Esophagus squamous epithelium (tissue), 5 donors: ENCODE data around the gene POM121. TPM values are rescaled to one million over a fixed set of nuclear protein-coding genes. Genes with fewer than 3 reads are reported as not detected.
"Not testable (repeated sequence)": the region's sequence is repeated elsewhere in the genome, so short reads cannot be mapped to it uniquely, and the experiment has no call there.

Experiments used
- DNase-seq: peaks from one replicate; lab custom pipeline; 2025; lab: John Stamatoyannopoulos, UW
- H3K27ac ChIP-seq, 4 donors: fragments of 200-600 bp; sonication (generic); one replicate each; pipeline ENCODE4 v1.5.1; 2016 to 2019; ENCODE audit warnings: mild to moderate bottlenecking in 1 of 4
- H3K27me3 ChIP-seq, 4 donors: fragments of 200-600 bp; sonication (generic); 1 replicate in 3 of 4; 2 replicates in 1 of 4; pipeline versions ENCODE4 v1.5.1 to v1.6.0; 2017 to 2021; ENCODE audit warnings: antibody characterized with exemption in 1 of 4
- H3K36me3 ChIP-seq, 3 donors: fragments of 200-600 bp; sonication (generic); one replicate each; pipeline ENCODE4 v1.5.1; 2016 to 2019
- H3K4me1 ChIP-seq, 3 donors: fragments of 200-600 bp; sonication (generic); one replicate each; pipeline ENCODE4 v1.5.1; 2017 to 2019
- H3K4me3 ChIP-seq, 4 donors: fragments of 200-600 bp; sonication (generic); 1 replicate in 3 of 4; 2 replicates in 1 of 4; pipeline ENCODE4 v1.5.1; 2016 to 2019; ENCODE audit warnings: mild to moderate bottlenecking in 2 of 4, moderate library complexity in 1 of 4
- H3K9me3 ChIP-seq, 3 donors: fragments of 200-600 bp; sonication (generic); one replicate each; pipeline ENCODE4 v1.5.1; 2016 to 2019
- WGBS, 2 donors: methylation state at CpG; one replicate each; pipeline ENCODE4 v1.1.5; 2018; 5-methylcytosine and 5-hydroxymethylcytosine counted together
- intact Hi-C: fragments of 100-400 bp; cut with DNase I; formaldehyde crosslinking; loops from one replicate; pipeline ENCODE4 v1.15.0; 2022
- total RNA-seq, 4 donors: library from RNA; depleted of rRNA; stranded (reverse); fragments of >200 nt; gene quantifications; one replicate each; pipeline ENCODE4 v1.1.0, GENCODE V29; 2016
- donor health status: DM: yes; HTN: yes; CAD: no.

The POM121 gene
- total RNA-seq, 4 donors from 2014 or later = 12.0 to 20.8 (median 15.7) TPM

DNA sequence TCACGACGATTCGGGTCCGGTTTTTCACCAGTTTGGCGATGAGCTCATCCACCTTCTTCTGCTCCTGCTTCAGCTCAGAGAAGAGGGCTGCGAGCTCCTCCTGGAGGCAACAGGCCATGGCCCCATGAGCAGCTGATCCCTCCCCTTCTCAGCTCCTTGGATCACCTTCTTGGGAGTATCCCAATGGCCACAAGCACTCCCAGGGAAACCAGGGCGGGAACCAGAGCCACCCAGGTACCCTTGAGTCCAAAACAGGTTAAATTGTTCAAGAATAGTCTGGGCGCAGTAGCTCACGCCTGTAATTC, 36.4 kb downstream of the POM121 start:
- H3K4me3 ChIP-seq, H3K27ac ChIP-seq, H3K9me3 ChIP-seq, intact Hi-C loops, DNase-seq, H3K4me1 ChIP-seq, H3K36me3 ChIP-seq, H3K27me3 ChIP-seq: not testable (repeated sequence)
- no CpG with 5 or more reads among the region's 9 CpGs for WGBS, 2 donors

- H3K36me3 ChIP-seq, H3K27me3 ChIP-seq, H3K27ac ChIP-seq, H3K4me3 ChIP-seq, DNase-seq, intact Hi-C loops, H3K9me3 ChIP-seq, H3K4me1 ChIP-seq: not testable (repeated sequence)
- WGBS, 2 donors = no CpG with 5 or more reads among the region's 8 CpGs
Observed at GRCh38 chr7:72963056-72963455, 38.2 kb downstream of the POM121 start.

GRCh38 chr7:72965186-72965975, 40.5 kb downstream of the POM121 start:
- H3K4me1 ChIP-seq, H3K9me3 ChIP-seq, DNase-seq, intact Hi-C loops, H3K27ac ChIP-seq, H3K4me3 ChIP-seq, H3K27me3 ChIP-seq, H3K36me3 ChIP-seq: not testable (repeated sequence)
- no CpG with 5 or more reads among the region's 31 CpGs for WGBS, 2 donors

GRCh38 chr7:72966892-72967291, 42.0 kb downstream of the POM121 start:
- H3K4me1 ChIP-seq, H3K36me3 ChIP-seq, H3K4me3 ChIP-seq, H3K27me3 ChIP-seq, H3K9me3 ChIP-seq, intact Hi-C loops, H3K27ac ChIP-seq, DNase-seq: not testable (repeated sequence)
- WGBS, 2 donors = no CpG with 5 or more reads among the region's 3 CpGs

GRCh38 chr7:72968980-72969516, 44.2 kb downstream of the POM121 start, which contains the start of gene TRIM74:
TSS of gene TRIM74 (minus strand) at chr7:72969466. CDS start at chr7:72966157, 3,309 bp downstream.
- DNase-seq, H3K9me3 ChIP-seq, H3K27me3 ChIP-seq, H3K4me1 ChIP-seq, intact Hi-C loops, H3K4me3 ChIP-seq, H3K27ac ChIP-seq, H3K36me3 ChIP-seq: not testable (repeated sequence)
- 42 to 70% methylated on average over 14 to 17 of the region's 36 CpGs for WGBS, 2 donors

DNA sequence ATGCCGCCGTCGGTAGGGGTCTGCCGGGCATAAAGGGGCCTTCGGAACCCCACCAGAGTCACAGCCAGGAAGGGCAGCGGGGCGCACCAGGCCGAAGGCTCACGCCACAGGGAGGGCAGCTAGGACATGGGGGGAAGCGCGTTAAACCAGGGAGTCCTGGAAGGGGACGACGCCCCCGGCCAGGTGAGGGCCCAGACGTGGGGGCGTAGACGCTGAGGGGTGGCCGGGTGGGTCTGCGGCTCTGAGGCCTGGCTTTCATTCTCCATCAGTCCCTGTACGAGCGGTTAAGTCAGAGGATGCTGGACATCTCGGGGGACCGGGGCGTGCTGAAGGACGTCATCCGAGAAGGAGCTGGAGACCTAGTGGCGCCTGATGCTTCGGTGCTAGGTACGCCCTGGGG, 44.8 kb downstream of the POM121 start:
- DNase-seq, H3K27ac ChIP-seq, H3K4me3 ChIP-seq, H3K4me1 ChIP-seq, H3K27me3 ChIP-seq, H3K36me3 ChIP-seq, H3K9me3 ChIP-seq, intact Hi-C loops: not testable (repeated sequence)
- WGBS, 2 donors = 84% methylated on average over 5 of the region's 29 CpGs; no CpG with 5 or more reads in 1 of the 2 donors

- H3K36me3 ChIP-seq, H3K9me3 ChIP-seq, DNase-seq, intact Hi-C loops, H3K4me1 ChIP-seq, H3K27me3 ChIP-seq, H3K4me3 ChIP-seq, H3K27ac ChIP-seq: not testable (repeated sequence)
- WGBS, 2 donors = no CpG with 5 or more reads among the region's 6 CpGs
Observed at GRCh38 chr7:72971505-72971904, 46.6 kb downstream of the POM121 start.

DNA sequence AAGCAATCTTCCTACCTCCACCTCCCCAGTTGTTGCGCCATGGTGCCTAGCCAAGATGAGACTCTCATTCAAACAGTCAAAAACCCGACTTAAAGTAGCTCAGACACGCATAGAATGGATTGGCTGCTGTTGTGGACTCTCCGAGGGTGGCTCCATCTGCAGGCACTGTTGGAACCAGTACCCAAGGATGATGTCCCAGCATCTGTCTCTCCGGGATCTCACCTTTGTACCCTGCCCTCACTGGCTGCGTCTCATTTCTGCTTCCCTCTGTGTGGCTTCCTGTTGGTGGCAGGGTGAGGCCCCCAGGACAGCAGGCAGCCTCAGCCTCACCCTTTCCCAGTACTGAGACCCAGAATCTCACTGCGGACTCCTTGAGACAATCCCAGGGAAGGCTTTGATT, 49.9 kb downstream of the POM121 start:
- H3K27me3 ChIP-seq, H3K9me3 ChIP-seq, H3K27ac ChIP-seq, intact Hi-C loops, H3K4me1 ChIP-seq, DNase-seq, H3K36me3 ChIP-seq, H3K4me3 ChIP-seq: not testable (repeated sequence)
- no CpG with 5 or more reads among the region's 7 CpGs for WGBS, 2 donors

- intact Hi-C loops, H3K4me3 ChIP-seq, H3K27me3 ChIP-seq, DNase-seq, H3K36me3 ChIP-seq, H3K9me3 ChIP-seq, H3K4me1 ChIP-seq, H3K27ac ChIP-seq: not testable (repeated sequence)
- WGBS, 2 donors = 100% methylated on average over 3 of the region's 55 CpGs; no CpG with 5 or more reads in 1 of the 2 donors
Observed at GRCh38 chr7:72975656-72976286, 50.9 kb downstream of the POM121 start.

DNA sequence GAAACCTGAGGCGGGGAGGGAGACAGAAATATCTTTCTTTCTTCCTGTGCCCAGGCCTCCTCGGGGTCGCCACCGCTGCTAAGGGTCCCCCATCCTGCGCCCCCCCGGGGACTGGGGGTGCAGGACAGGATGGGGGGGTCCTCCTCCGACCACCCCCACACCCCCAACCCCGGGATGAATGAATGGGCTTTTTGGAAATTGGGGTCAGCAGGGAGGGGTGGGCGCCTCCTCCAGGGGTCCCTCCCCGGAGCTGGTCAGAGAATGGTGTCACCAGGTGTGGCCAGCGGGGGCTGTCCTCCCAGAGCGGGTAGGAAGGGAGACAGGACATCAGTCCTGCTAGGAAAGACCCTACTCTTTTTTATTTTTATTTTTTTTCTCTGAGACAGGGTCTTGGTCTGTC, 51.5 kb downstream of the POM121 start:
- H3K27me3 ChIP-seq, H3K4me1 ChIP-seq, H3K9me3 ChIP-seq, H3K27ac ChIP-seq, H3K4me3 ChIP-seq, intact Hi-C loops, DNase-seq, H3K36me3 ChIP-seq: not testable (repeated sequence)
- no CpG with 5 or more reads among the region's 12 CpGs for WGBS, 2 donors

- H3K4me1 ChIP-seq, H3K27me3 ChIP-seq, H3K4me3 ChIP-seq, H3K27ac ChIP-seq, intact Hi-C loops, H3K36me3 ChIP-seq, DNase-seq, H3K9me3 ChIP-seq: not testable (repeated sequence)
- no CpG with 5 or more reads among the region's 6 CpGs for WGBS, 2 donors
Observed at GRCh38 chr7:72980382-72980781, 55.5 kb downstream of the POM121 start.

DNA sequence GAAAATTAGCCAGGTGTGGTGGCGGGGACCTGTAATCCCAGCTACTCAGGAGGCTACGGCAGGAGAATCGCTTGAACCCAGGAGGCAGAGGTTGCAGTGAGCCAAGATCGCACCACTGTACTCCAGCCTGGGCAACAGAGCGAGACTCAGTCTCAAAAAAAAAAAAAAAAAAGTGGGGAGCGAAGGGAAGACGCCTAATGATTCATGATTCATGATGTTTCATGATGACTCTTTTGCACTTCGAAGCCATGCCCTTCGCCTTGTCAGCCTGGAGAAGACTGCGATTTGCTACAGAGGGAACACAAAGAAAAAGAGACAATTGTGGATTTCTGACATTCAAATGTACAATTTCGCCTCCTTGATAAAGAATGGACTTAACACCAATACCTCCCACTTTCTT, 57.2 kb downstream of the POM121 start:
- H3K27me3 ChIP-seq, DNase-seq, H3K36me3 ChIP-seq, intact Hi-C loops, H3K9me3 ChIP-seq, H3K4me3 ChIP-seq, H3K4me1 ChIP-seq, H3K27ac ChIP-seq: not testable (repeated sequence)
- WGBS, 2 donors = 86% methylated on average over 7 of the region's 11 CpGs; no CpG with 5 or more reads in 1 of the 2 donors
